ENCODE measurements around the gene TNIK.

Gene TNIK

GRCh38 chr3:171221104-171221503, 239.1 kb downstream of the TNIK start:
- DNase-seq, result no peak

- DNase-seq, result no peak
These were observed 240.9 kb downstream of the TNIK start for GRCh38 chr3:171219258-171219657.

GRCh38 chr3:171218069-171218468, 242.1 kb downstream of the TNIK start:
- DNase-seq, result no peak

- no peak for DNase-seq
These were observed 246.3 kb downstream of the TNIK start for GRCh38 chr3:171213907-171214306.

GRCh38 chr3:171213178-171213577, 247.0 kb downstream of the TNIK start:
- no peak for DNase-seq

GRCh38 chr3:171212648-171213047, 247.6 kb downstream of the TNIK start:
- DNase-seq, result no peak

GRCh38 chr3:171206283-171206682, 253.9 kb downstream of the TNIK start:
- no peak for DNase-seq

- no peak for DNase-seq
These were observed 255.3 kb downstream of the TNIK start for GRCh38 chr3:171204942-171205341.

GRCh38 chr3:171201825-171202224, 258.4 kb downstream of the TNIK start:
- DNase-seq, result no peak

GRCh38 chr3:171200750-171201088, 259.5 kb downstream of the TNIK start:
- no peak for DNase-seq

- no peak for DNase-seq
These were observed 260.0 kb downstream of the TNIK start for GRCh38 chr3:171200052-171200749.

- DNase-seq, result no peak
These were observed 260.8 kb downstream of the TNIK start for GRCh38 chr3:171199473-171199829.

GRCh38 chr3:171198781-171199472, 261.3 kb downstream of the TNIK start:
- no peak for DNase-seq

- no peak for DNase-seq
These were observed 264.5 kb downstream of the TNIK start for GRCh38 chr3:171195686-171196085.

GRCh38 chr3:171194965-171195364, 265.2 kb downstream of the TNIK start:
- no peak for DNase-seq

GRCh38 chr3:171193693-171194092, 266.5 kb downstream of the TNIK start:
- DNase-seq, result no peak

- no peak for DNase-seq
These were observed 267.9 kb downstream of the TNIK start for GRCh38 chr3:171192176-171192854.

GRCh38 chr3:171190668-171191067, 269.5 kb downstream of the TNIK start:
- no peak for DNase-seq

GRCh38 chr3:171189394-171190080, 270.7 kb downstream of the TNIK start:
- DNase-seq, result no peak

- DNase-seq, result no peak
These were observed 272.4 kb downstream of the TNIK start for GRCh38 chr3:171187706-171188290.

- no peak for DNase-seq
These were observed 273.2 kb downstream of the TNIK start for GRCh38 chr3:171186817-171187500.

- DNase-seq, result no peak
These were observed 273.8 kb downstream of the TNIK start for GRCh38 chr3:171186383-171186782.

GRCh38 chr3:171185959-171186358, 274.2 kb downstream of the TNIK start:
- no peak for DNase-seq

All from right forelimb (tissue), 1 donor.